ENCODE data around the gene ST8SIA2. TPM values are rescaled to one million over a fixed set of nuclear protein-coding genes. Genes with fewer than 3 reads are reported as not detected.

The ST8SIA2 gene
- polyA plus RNA-seq, 4 donors, result 4.1 to 6.7 (median 5.2) TPM

- DNase-seq (ENCODE audit: low read depth in 4 of 4, low spot score in 2 of 4), result peak in 1 of 4 donors; percentile 18
Measured at GRCh38 chr15:92395098-92395635, 1.5 kb downstream of the ST8SIA2 start.

- no peak for DNase-seq (ENCODE audit: low read depth in 4 of 4, low spot score in 2 of 4)
Measured at GRCh38 chr15:92399271-92399950, 5.7 kb downstream of the ST8SIA2 start.

- DNase-seq (ENCODE audit: low read depth in 4 of 4, low spot score in 2 of 4), result no peak
Measured at GRCh38 chr15:92400573-92400972, 6.9 kb downstream of the ST8SIA2 start.

GRCh38 chr15:92400980-92401787 lies 7.5 kb downstream of the ST8SIA2 start:
- DNase-seq (ENCODE audit: low read depth in 4 of 4, low spot score in 2 of 4), result no peak

- DNase-seq (ENCODE audit: low read depth in 4 of 4, low spot score in 2 of 4), result no peak
Measured at GRCh38 chr15:92402751-92403150, 9.1 kb downstream of the ST8SIA2 start.

GRCh38 chr15:92405942-92406341 lies 12.3 kb downstream of the ST8SIA2 start:
- no peak for DNase-seq (ENCODE audit: low read depth in 4 of 4, low spot score in 2 of 4)

GRCh38 chr15:92407321-92407720 lies 13.6 kb downstream of the ST8SIA2 start:
- no peak for DNase-seq (ENCODE audit: low read depth in 4 of 4, low spot score in 2 of 4)

GRCh38 chr15:92407916-92408315 lies 14.2 kb downstream of the ST8SIA2 start:
- DNase-seq (ENCODE audit: low read depth in 4 of 4, low spot score in 2 of 4), result no peak

GRCh38 chr15:92409006-92409405 lies 15.3 kb downstream of the ST8SIA2 start:
- no peak for DNase-seq (ENCODE audit: low read depth in 4 of 4, low spot score in 2 of 4)

- DNase-seq (ENCODE audit: low read depth in 4 of 4, low spot score in 2 of 4), result no peak
Measured at GRCh38 chr15:92409521-92409920, 15.8 kb downstream of the ST8SIA2 start.

GRCh38 chr15:92410537-92410936 lies 16.9 kb downstream of the ST8SIA2 start:
- DNase-seq (ENCODE audit: low read depth in 4 of 4, low spot score in 2 of 4), result no peak

- no peak for DNase-seq (ENCODE audit: low read depth in 4 of 4, low spot score in 2 of 4)
Measured at GRCh38 chr15:92411256-92411655, 17.6 kb downstream of the ST8SIA2 start.

GRCh38 chr15:92413510-92413909 lies 19.8 kb downstream of the ST8SIA2 start:
- DNase-seq (ENCODE audit: low read depth in 4 of 4, low spot score in 2 of 4), result no peak

GRCh38 chr15:92415639-92416297 lies 22.1 kb downstream of the ST8SIA2 start:
- DNase-seq (ENCODE audit: low read depth in 4 of 4, low spot score in 2 of 4), result no peak

GRCh38 chr15:92416557-92416956 lies 22.9 kb downstream of the ST8SIA2 start:
- no peak for DNase-seq (ENCODE audit: low read depth in 4 of 4, low spot score in 2 of 4)

GRCh38 chr15:92417716-92418115 lies 24.0 kb downstream of the ST8SIA2 start:
- DNase-seq (ENCODE audit: low read depth in 4 of 4, low spot score in 2 of 4), result no peak

GRCh38 chr15:92418864-92419263 lies 25.2 kb downstream of the ST8SIA2 start:
- DNase-seq (ENCODE audit: low read depth in 4 of 4, low spot score in 2 of 4), result no peak

GRCh38 chr15:92421976-92422375 lies 28.3 kb downstream of the ST8SIA2 start:
- DNase-seq (ENCODE audit: low read depth in 4 of 4, low spot score in 2 of 4), result no peak

- no peak for DNase-seq (ENCODE audit: low read depth in 4 of 4, low spot score in 2 of 4)
Measured at GRCh38 chr15:92425578-92426225, 32.0 kb downstream of the ST8SIA2 start.

- DNase-seq (ENCODE audit: low read depth in 4 of 4, low spot score in 2 of 4), result no peak
Measured at GRCh38 chr15:92429378-92430068, 35.8 kb downstream of the ST8SIA2 start.

Measured in left renal cortex interstitium (tissue), 4 donors.